NCI-H446 (cell line): ENCODE results near the gene ZFP36.

Experiments
- DNase-seq, 2 experiments: peaks; one replicate each; lab custom pipeline; 2025; lab: John Stamatoyannopoulos, UW

The ZFP36 gene

DNA sequence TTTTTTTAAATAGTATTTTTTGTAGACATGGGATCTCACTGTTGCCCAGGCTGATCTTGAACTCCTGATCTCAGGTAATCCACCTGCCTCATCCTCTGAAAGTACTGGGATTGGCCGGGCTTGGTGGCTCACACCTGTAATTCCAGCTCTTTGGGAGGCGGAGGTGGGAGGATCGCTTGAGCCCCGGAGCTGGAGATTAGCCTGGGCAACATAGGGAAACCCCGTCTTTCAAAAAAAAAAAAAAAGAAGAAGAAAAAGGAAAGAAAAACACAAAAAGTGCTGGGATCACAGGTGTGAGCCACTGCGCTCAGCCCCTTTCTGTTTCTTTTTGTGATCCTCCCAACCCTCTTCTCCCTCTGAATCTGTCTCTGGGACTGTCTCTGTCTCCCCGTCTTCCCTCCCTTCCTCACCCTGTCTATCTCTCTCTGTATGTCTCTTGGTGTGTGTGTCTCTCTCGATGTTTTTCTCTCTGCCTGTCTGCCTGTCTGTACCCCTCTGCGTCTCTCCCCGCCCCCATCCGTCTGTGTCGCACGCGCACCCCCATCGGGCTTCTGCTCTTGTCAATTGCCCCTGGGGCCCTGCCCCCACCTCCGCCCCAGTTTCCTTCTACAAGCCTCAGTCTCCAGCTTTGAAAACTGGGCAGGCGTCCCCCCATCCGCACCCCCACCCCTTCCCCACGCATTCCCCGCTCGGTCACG is 540 bp upstream of the ZFP36 start:
- DNase-seq: no peak

GRCh38 chr19:39407410-39407659 is 688 bp downstream of the ZFP36 start:
- no peak for DNase-seq

GRCh38 chr19:39407660-39408391 is 1.2 kb downstream of the ZFP36 start:
- DNase-seq: no peak

- DNase-seq: no peak
Observed at GRCh38 chr19:39408392-39409207, 2.0 kb downstream of the ZFP36 start.

DNA sequence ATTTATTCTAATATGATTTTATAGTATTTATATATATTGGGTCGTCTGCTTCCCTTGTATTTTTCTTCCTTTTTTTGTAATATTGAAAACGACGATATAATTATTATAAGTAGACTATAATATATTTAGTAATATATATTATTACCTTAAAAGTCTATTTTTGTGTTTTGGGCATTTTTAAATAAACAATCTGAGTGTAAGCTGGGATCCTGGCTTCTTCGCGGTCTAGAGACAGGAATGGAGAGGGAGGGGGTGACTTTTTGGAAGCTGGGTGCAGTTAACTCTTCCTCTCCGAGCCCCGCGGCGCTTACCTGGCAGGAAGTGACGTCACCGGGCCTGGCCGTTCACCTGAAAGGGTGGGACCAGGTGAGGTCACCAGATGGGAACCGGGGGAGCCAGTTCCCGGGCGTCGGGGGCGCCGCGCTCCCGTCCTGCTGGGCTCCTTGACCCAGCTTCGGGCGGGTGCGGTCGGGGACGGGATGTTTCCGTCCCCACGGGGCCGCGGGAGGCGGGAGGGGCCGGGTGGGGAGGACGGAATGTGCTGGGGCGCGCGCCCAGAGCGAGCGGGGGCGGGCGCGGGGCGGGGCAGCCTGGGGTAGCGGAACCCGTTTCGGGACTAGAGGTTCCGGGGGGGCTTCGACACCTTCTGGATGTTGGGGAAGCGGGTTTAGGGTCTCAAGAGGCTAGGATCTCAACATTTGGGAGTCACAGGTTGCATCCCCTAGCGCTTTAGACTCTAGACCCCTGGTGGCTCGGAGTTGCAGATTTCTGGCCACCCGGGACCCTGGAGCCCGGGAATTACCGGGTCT is 2.8 kb downstream of the ZFP36 start:
- peak in 1 of 2 experiments; percentile 49 for DNase-seq

- peak in 1 of 2 experiments; percentile 49 for DNase-seq
Observed at GRCh38 chr19:39410017-39410830, 3.6 kb downstream of the ZFP36 start.

- DNase-seq: no peak
Observed at GRCh38 chr19:39410831-39411080, 4.1 kb downstream of the ZFP36 start.

GRCh38 chr19:39411081-39411831 is 4.6 kb downstream of the ZFP36 start:
- DNase-seq: no peak

- peak; percentile 93 to 95 for DNase-seq
Observed at GRCh38 chr19:39411832-39412099, 5.1 kb downstream of the ZFP36 start.

DNA sequence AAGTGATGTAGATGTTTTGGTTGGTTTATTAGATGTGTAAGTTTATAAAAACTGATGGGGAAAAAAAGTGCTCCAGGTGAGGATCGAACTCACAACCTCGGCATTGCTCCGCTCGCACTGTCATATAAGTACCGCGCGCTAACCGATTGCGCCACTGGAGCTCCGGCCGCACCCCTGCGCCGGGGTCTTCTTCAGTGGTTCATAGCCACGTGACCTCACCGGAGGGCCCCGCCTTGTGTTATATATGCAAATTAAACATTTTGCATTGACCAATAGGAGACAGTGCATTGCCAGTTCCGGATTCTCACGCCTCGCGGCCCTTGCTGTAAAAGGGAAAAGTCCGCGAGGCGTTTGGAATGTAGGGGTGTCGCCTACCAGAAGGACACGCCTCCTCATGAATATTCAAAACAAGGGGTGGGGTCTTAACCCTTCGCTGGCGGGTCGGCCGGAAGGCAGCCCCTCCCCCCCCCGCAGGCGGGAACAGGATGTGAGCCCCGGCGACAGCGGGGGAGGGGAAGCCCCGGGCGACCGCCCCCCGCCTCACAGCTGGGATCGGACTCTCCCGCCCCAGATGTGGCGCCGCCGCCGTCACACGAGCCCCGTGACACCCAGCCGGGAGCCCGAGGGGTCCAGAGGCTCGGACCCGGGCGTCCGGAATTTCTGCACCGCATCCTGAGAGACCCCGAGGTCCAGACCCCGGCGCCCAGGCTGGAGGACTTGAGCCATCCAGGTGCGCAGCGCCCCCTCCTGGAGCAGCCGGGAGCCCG is 5.6 kb downstream of the ZFP36 start, which contains the start of gene PLEKHG2:
Gene PLEKHG2, plus strand, starts transcription at position 570 of the 767 bp plus-strand sequence. CDS start 1,418 bp downstream, outside the sequence.
- DNase-seq: peak; percentile 99 to 100

DNA sequence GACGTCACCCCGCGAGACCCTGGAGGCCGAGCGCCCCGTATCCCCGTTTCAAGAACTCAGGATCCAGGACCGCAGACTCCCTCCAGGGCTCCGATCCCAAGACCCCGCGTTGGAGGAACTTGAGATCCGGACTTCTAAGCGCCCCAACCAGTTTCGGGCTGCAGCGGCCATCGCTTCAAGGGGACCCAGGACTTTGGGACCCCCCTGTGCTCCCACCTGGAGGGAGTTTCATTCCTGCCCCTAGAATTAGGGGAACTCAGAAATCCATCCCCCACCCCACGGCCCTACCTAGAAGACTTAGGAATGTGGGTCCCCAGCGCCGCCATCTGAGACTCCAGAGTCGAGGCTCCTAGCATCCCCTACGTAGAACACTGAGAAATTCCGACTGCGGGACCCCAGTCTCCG is 6.2 kb downstream of the ZFP36 start:
- no peak for DNase-seq

DNA sequence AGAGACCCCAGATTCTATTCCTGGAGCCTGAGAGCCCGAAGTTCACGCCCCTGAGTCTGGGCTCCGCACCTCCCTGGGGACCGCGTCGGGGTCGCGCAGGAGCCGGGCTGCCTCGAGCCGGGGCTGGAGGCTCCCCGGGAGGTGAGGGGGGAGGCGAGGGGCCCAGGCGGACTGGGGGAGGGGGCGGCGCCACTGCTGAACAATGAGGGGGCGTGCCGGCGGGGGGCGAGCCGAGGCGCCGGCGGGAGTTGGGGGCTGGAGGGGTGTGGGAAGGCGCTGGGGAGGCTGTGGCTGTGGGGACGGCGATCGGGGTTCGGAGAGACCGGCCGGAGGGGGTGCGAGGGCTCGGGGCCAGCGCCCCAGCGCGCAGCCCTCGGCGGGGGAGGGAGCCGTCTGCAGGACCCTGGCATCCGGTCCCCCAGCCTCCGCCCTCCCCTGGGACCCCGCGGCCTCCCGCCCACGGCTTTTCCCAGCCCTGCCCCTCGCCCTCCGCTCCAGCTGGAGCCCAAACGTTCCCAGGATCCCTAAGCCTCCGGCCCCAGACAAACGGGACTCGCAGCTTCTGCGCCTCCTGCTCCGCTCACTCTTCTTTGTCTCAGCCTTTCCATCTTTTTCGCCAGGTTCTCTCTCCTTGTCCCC is 6.7 kb downstream of the ZFP36 start:
- DNase-seq: peak in 1 of 2 experiments; percentile 56

DNA sequence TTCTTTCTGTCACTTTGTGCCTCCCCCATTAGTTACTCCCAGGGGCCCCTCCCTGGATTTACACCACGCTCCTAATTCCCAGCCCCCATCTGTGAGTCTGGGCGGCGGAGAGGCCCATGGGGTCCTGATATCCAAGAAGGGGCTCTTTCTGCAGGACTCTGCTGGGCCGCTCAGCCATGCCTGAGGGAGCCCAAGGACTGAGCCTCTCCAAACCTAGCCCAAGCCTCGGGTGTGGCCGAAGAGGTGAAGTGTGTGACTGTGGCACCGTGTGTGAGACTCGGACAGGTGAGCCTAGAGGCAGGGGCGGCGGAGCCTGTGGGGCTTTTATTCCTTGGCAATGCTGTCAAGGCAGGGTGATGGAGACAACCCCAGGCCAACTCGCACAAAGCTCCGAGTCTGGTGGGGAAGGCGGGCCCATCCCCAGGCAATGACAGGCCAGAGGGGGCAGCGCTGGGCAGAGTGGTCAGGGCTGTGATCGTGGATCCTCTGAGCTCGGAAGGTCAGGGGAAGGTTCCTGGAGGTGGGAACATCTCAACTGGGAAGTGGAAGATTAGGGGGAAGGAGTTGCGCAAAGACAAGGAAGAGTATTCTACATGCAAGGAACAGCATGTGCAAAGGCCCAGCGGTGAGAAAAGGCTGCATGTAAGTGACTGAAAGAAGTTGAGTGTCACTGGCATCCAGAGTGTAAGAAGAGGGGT is 7.4 kb downstream of the ZFP36 start:
- DNase-seq: no peak

DNA sequence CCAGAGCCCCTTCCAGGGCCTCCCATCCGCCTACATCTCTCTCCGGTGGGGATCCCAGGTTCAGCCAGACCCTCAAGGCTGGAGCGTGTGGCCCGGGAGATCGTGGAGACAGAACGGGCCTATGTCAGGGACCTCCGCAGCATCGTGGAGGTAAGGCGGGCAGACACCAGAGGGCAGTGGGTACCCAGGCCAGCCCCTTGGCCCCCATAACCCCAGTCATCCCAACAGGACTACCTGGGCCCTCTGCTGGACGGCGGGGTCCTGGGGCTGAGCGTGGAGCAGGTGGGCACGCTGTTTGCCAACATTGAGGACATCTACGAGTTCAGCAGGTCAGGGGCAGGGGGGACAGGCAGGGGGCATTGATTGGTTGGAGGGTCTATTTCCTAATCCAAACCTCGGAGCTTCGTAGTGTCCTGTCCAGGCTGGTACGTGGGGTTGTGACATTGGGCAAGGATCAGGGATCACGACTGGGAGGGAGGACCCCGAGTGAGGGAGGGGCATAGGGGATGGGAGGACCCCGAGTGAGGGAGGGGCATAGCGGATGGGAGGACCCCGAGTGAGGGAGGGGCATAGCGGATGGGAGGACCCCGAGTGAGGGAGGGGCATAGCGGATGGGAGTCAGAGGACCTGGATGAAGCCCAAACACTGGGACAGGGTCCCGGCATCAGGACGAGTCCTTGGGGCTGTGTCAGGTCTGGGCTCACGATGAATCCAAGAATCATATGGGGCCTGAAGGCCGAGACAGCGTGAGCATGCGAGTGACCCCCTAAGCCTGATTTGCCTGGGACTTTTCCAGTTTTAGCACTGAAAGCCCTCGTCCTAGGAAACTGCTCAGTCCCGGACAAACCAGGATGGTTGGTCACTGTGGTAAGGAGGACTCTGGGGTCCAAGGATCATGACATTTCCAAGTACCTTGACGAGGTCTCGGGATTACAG is 8.7 kb downstream of the ZFP36 start:
- DNase-seq: no peak

DNA sequence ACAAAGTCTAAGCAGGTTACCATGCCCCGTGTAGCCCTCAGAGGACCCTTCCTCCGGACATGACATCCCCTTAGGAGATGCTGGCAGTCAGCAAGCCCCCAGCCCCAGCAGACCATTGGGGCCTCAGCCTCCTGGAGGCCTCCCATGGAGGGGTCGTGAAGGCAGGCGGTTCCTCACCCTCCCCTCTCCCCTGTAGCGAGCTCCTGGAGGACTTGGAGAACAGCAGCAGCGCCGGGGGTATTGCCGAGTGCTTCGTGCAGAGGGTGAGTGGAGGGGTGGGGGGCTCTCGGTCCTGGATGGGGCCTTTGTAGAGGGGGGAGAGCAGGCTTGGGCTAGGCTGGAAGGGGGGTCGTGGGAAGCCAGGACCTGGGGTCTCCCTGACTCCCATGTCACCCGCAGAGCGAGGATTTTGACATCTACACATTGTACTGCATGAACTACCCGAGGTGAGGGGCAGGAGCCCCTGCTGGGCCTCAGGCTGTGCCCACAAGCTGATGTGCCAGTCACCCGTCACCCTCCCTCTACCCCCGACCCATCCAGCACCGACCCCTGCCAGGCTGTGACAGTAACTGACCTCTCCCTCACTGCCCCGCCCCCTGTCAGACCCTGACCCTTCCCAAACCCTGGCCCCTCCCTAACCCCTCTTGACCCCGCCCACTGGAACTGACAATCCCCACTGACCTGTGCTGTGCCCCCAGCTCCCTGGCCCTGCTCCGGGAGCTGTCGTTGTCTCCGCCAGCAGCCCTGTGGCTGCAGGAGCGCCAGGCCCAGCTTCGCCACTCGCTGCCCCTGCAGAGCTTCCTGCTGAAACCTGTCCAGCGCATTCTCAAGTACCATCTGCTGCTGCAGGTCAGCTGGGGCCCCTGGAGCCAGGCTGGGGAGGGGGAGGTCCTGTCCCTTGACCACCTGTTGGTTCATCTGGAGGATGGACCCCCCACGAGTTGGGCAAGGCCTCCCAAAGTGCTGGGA is 9.8 kb downstream of the ZFP36 start:
- DNase-seq: no peak

- DNase-seq: no peak
Observed at GRCh38 chr19:39417463-39418181, 11.0 kb downstream of the ZFP36 start.
